ENCODE results near the gene VASH1. TPM values are rescaled to one million over a fixed set of nuclear protein-coding genes. Genes with fewer than 3 reads are reported as not detected.
A peak's percentile ranks its signal among the peaks of the same experiment; 100 is the strongest.

The VASH1 gene
- total and polyA plus RNA-seq, 2 of the 13 experiments (the other 11 are each of a cell fraction or from before 2014, with no cell fraction given) = 0.11 to 0.24 TPM

DNA sequence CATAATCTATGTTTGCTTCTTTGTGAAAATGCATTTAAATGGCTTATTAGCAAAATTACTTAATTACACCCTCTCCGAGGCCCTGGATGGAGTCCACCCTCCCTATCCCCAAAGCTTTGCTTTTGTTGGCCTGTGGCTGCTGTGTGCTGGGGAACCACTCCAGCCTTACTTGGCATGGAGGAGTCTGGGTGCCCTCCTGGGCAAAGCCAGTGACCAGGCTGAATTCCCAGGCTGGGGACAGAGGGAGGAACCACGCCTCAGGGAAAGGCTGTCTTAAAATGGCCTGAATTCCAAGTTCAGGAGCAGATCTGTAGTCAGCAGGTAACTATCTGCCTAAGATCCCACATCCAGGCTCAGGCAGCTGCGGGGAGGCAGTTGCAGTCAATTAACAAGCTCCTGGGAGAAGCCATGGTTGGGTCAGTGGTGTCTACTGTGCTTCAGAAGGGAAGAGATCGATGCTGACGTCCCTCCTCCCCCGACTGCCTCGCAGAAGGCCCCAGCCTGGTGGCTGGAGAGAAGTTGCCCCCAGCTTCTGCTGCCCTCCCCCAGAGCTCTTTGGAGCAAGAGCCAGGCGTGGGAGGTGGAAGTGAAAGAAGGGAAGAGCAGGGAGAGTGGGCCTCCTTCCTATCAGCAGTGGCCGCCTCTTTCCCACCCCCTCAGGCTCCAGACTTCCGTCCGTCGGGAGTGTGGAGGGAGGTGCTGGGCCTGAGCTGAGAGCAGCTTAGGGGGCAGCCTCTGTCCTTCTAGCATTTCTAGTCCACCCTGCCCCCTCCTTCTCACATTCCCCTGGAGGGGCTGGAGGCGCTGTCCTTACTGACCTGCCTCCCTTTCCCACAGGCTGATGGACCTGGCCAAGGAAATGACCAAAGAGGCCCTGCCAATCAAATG lies 11.3 kb downstream of the VASH1 start (continued):
- TF ChIP-seq, protein P1, sequence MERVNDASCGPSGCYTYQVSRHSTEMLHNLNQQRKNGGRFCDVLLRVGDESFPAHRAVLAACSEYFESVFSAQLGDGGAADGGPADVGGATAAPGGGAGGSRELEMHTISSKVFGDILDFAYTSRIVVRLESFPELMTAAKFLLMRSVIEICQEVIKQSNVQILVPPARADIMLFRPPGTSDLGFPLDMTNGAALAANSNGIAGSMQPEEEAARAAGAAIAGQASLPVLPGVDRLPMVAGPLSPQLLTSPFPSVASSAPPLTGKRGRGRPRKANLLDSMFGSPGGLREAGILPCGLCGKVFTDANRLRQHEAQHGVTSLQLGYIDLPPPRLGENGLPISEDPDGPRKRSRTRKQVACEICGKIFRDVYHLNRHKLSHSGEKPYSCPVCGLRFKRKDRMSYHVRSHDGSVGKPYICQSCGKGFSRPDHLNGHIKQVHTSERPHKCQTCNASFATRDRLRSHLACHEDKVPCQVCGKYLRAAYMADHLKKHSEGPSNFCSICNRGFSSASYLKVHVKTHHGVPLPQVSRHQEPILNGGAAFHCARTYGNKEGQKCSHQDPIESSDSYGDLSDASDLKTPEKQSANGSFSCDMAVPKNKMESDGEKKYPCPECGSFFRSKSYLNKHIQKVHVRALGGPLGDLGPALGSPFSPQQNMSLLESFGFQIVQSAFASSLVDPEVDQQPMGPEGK (CRISPR knock-in tag; IDR thresholded peaks at IDR 0.05) = peak; percentile 29; the same call in 1 of the 2 replicates
- TF ChIP-seq KDM2A (CRISPR knock-in tag; IDR thresholded peaks at IDR 0.05; ENCODE audit: borderline replicate concordance, low read depth) = 0 out of 2 replicates have a peak, but pooled peaks have one; percentile 27
- 0 out of 2 replicates have a peak, but pooled peaks have one; percentile 16 for TF ChIP-seq ONECUT2 (CRISPR knock-in tag; IDR thresholded peaks at IDR 0.05)
- TF ChIP-seq MED8 (CRISPR knock-in tag; IDR thresholded peaks at IDR 0.05; ENCODE audit: insufficient replicate concordance) = no peak
- peak; percentile 45; the same call in 1 of the 2 replicates for TF ChIP-seq ZNF263 (CRISPR knock-in tag; IDR thresholded peaks at IDR 0.05)
- TF ChIP-seq ZNF777 (CRISPR knock-in tag; IDR thresholded peaks at IDR 0.05) = peak; percentile 62
- no peak for TF ChIP-seq IKZF4 (CRISPR knock-in tag; IDR thresholded peaks at IDR 0.05; ENCODE audit: borderline replicate concordance, low read depth, not compliant biosample characterization)

DNA sequence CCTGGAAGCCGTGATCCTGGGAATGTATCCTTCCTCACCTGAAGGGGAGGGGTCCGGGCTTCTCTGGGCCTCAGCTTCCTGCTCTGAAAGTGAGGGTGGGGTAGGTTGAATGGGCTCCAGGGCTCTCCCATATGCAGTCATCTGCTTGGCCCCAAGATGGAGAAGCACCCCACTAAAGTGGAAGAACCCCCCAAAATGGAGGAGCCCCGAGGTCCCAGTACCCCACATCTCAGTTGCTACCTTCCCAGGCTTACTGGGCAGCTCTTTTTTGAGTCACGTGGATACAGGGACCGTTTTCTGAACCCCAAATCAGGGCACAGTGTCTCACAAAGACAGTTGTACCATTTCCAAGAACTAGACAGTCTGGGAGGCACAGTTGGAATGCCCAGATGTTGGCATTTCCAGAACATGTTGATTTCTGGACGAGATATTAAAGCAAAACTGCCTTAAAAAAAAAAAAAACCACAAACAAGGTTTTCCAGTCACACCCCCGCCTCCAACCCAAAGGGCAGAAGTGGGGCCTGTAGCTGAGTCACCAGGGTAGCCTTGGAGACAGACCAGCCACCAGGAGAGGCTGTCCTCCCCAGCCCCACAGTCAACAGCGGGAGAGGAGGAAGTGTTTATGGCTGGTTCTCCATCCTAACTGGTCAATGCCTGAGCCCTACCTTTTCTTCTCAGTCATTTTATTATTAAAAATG lies 12.1 kb downstream of the VASH1 start:
- 0% methylated on average over 7 of the region's 8 CpGs for WGBS (ENCODE audit: low lambda C conversion rate)
- FAIRE-seq (no peak), ATAC-seq (peak; percentile 49), DNase-seq (ENCODE audit: low spot score) (peak; percentile 41)
- peaks cover 29% of the 10 kb centered on the region for H3K4me1 ChIP-seq (ENCODE audit: insufficient read depth, low read length)
- BruUV-seq (replicated peaks) = no TSS peak
- peaks cover 0 to 8% of the 10 kb centered on the region in 2 experiments; a peak in 1 of 5 replicates for H3K27me3 ChIP-seq (ENCODE audit: control insufficient read depth in 1 of 2, insufficient read depth in 2 of 2, low read length in 2 of 2)
- CTCF ChIA-PET (ENCODE audit: low intra/inter-chr PET ratio, low total read pairs) = no interaction called here
- H3K27ac ChIP-seq (ENCODE audit: extremely low read length, insufficient read depth, low read length) = no peak overlapping the region
- no peak overlapping the region for H3K9ac ChIP-seq (ENCODE audit: insufficient read depth, low read depth, low read length)
- no peaks in the 10 kb centered on the region for H3K36me3 ChIP-seq (replicated peaks in 1 of 2; ENCODE audit: control insufficient read depth in 1 of 2, insufficient read depth in 2 of 2, low read length in 2 of 2)
- H3K4me2 ChIP-seq (ENCODE audit: low read depth, low read length) = peak overlapping the region; percentile 86
- peak overlapping the region in 2 of 3 experiments; percentile 23 to 61; a peak in 2 of 6 replicates for H3K4me3 ChIP-seq (replicated peaks in 1 of 3; ENCODE audit: insufficient read depth in 1 of 3, low read depth in 2 of 3, low read length in 3 of 3)
- in situ Hi-C loops (cut with HindIII; ENCODE audit: extremely low pct_ligation_motif_present, low pct_unique_long_range_greater_than_20kb) = no loop called here
- POLR2A ChIA-PET = interaction anchor here (1.3 to 1.4 kb wide), 2 partner anchors 11 to 12 kb away, joined by 4 to 5 read pairs; partner anchors contain the start of gene VASH1
- intact Hi-C loops (cut with micrococcal nuclease; ENCODE audit: unreplicated experiment) = no loop called here
- H3K79me2 ChIP-seq (ENCODE audit: insufficient read depth, low read length) = no peaks in the 10 kb centered on the region
- H4K20me1 ChIP-seq (ENCODE audit: insufficient read depth, low read length) = no peaks in the 10 kb centered on the region
- H3K9me3 ChIP-seq (ENCODE audit: low read length) = no peaks in the 10 kb centered on the region
- H2AFZ ChIP-seq (ENCODE audit: low read length) = peak overlapping the region; percentile 23
- TF ChIP-seq MAFG (CRISPR knock-in tag; IDR thresholded peaks at IDR 0.05) = no peak
- TF ChIP-seq ZNF350 (CRISPR knock-in tag; IDR thresholded peaks at IDR 0.05; ENCODE audit: borderline replicate concordance, low read depth) = no peak
- no peak for TF ChIP-seq IKZF1 (IDR thresholded peaks at IDR 0.05)
- TF ChIP-seq ZNF484 (CRISPR knock-in tag; IDR thresholded peaks at IDR 0.05; ENCODE audit: borderline replicate concordance, low read depth) = no peak
- TF ChIP-seq MATR3 (CRISPR knock-in tag; IDR thresholded peaks at IDR 0.05) = no peak
- 0 out of 2 replicates have a peak, but pooled peaks have one; percentile 0 for TF ChIP-seq GABPB1 (CRISPR knock-in tag; IDR thresholded peaks at IDR 0.05)
- TF ChIP-seq ZNF280D (CRISPR knock-in tag; IDR thresholded peaks at IDR 0.05) = no peak
- no peak for TF ChIP-seq CBFB (CRISPR knock-in tag; IDR thresholded peaks at IDR 0.05)
- TF ChIP-seq RFX3 (CRISPR knock-in tag; IDR thresholded peaks at IDR 0.05) = peak; percentile 31; the same call in 1 of the 2 replicates
- TF ChIP-seq CBX5 (CRISPR knock-in tag; IDR thresholded peaks at IDR 0.05; ENCODE audit: borderline replicate concordance) = no peak
